Cortex of kidney (tissue), 1 donor: Measurements from ENCODE around the gene TXNDC11.

Experiments
- DNase-seq: peaks from one replicate; lab custom pipeline; 2025; lab: John Stamatoyannopoulos, UW

TXNDC11 gene

GRCh38 chr16:11650641-11651591, 91.7 kb downstream of the TXNDC11 start:
- no peak for DNase-seq

GRCh38 chr16:11649276-11649675, 93.4 kb downstream of the TXNDC11 start:
- no peak for DNase-seq

GRCh38 chr16:11642765-11643116, 99.9 kb downstream of the TXNDC11 start:
- DNase-seq, result no peak

GRCh38 chr16:11640987-11641817, 101.5 kb downstream of the TXNDC11 start:
- DNase-seq, result no peak

- DNase-seq, result no peak
Measured at GRCh38 chr16:11639925-11640899, 102.4 kb downstream of the TXNDC11 start.

GRCh38 chr16:11639008-11639562, 103.6 kb downstream of the TXNDC11 start:
- DNase-seq, result no peak

GRCh38 chr16:11638140-11638539, 104.5 kb downstream of the TXNDC11 start:
- no peak for DNase-seq

- DNase-seq, result no peak
Measured at GRCh38 chr16:11637320-11637719, 105.3 kb downstream of the TXNDC11 start.

GRCh38 chr16:11636172-11636721, 106.4 kb downstream of the TXNDC11 start:
- no peak for DNase-seq

- DNase-seq, result no peak
Measured at GRCh38 chr16:11635679-11636171, 106.9 kb downstream of the TXNDC11 start.

- DNase-seq, result no peak
Measured at GRCh38 chr16:11635113-11635652, 107.5 kb downstream of the TXNDC11 start.

- no peak for DNase-seq
Measured at GRCh38 chr16:11634312-11634711, 108.3 kb downstream of the TXNDC11 start.

GRCh38 chr16:11633113-11633512, 109.5 kb downstream of the TXNDC11 start:
- no peak for DNase-seq

GRCh38 chr16:11632455-11632939, 110.2 kb downstream of the TXNDC11 start:
- no peak for DNase-seq

- no peak for DNase-seq
Measured at GRCh38 chr16:11631214-11631613, 111.4 kb downstream of the TXNDC11 start.

- no peak for DNase-seq
Measured at GRCh38 chr16:11630768-11631056, 111.9 kb downstream of the TXNDC11 start.

- DNase-seq, result no peak
Measured at GRCh38 chr16:11630046-11630767, 112.5 kb downstream of the TXNDC11 start.
